Stimulated activated naive CD8-positive, alpha-beta T cell treated with anti-CD3 and anti-CD28 coated beads, Interleukin-15, amount 100 ng/mL, for 72 hours (primary cell): ENCODE data around the gene NFIC.
"Not testable (repeated sequence)": the region's sequence is repeated elsewhere in the genome, so short reads cannot be mapped to it uniquely, and the experiment has no call there.

Experiments used
- ATAC-seq: fragments of 150-1000 bp; cut with Tn5 transposase; 2 replicates; pipeline ENCODE4 v1.10.0; 2021; ENCODE audit warnings: mild to moderate bottlenecking, moderate library complexity
- DNase-seq, 2 donors: peaks; one replicate each; pipeline ENCODE4 v3.0.0; 2021 to 2022
- H3K27ac Mint-ChIP-seq, 2 donors: one replicate each; pipeline ENCODE4 v1.8.0; 2022; ENCODE audit warnings: mild to moderate bottlenecking in 2 of 2, mixed read lengths in 2 of 2, moderate library complexity in 2 of 2
- H3K27me3 Mint-ChIP-seq: one replicate; pipeline ENCODE4 v1.8.0; 2022; ENCODE audit warnings: mixed read lengths
- H3K4me1 Mint-ChIP-seq: one replicate; pipeline ENCODE4 v1.8.0; 2022; ENCODE audit warnings: mild to moderate bottlenecking, mixed read lengths
- H3K4me3 Mint-ChIP-seq, 2 donors: one replicate each; pipeline ENCODE4 v1.8.0; 2022; ENCODE audit warnings: mild to moderate bottlenecking in 2 of 2, mixed read lengths in 2 of 2, moderate library complexity in 1 of 2
- H3K9me3 Mint-ChIP-seq, 2 donors: one replicate each; pipeline ENCODE4 v1.8.0; 2022; ENCODE audit warnings: mixed read lengths in 2 of 2

NFIC gene

GRCh38 chr19:3348042-3348441 lies 18.3 kb upstream of the NFIC start:
- H3K27ac Mint-ChIP-seq = no peak overlapping the region
- H3K27me3 Mint-ChIP-seq = no peaks in the 10 kb centered on the region
- H3K4me3 Mint-ChIP-seq = no peak overlapping the region
- DNase-seq (no peak), ATAC-seq (no peak)
- H3K9me3 Mint-ChIP-seq = no peaks in the 10 kb centered on the region
- no peaks in the 10 kb centered on the region for H3K4me1 Mint-ChIP-seq

- not testable (repeated sequence) for ATAC-seq, H3K27me3 Mint-ChIP-seq, DNase-seq, H3K4me3 Mint-ChIP-seq, H3K9me3 Mint-ChIP-seq, H3K27ac Mint-ChIP-seq, H3K4me1 Mint-ChIP-seq
Observed at GRCh38 chr19:3348469-3348868, 17.9 kb upstream of the NFIC start.

GRCh38 chr19:3350014-3350663 lies 16.2 kb upstream of the NFIC start:
- ATAC-seq (no peak), DNase-seq (no peak)
- H3K4me1 Mint-ChIP-seq = no peaks in the 10 kb centered on the region
- no peaks in the 10 kb centered on the region for H3K9me3 Mint-ChIP-seq
- H3K27me3 Mint-ChIP-seq = no peaks in the 10 kb centered on the region
- no peak overlapping the region for H3K27ac Mint-ChIP-seq
- H3K4me3 Mint-ChIP-seq = no peak overlapping the region

GRCh38 chr19:3351702-3352447 lies 14.5 kb upstream of the NFIC start:
- H3K4me1 Mint-ChIP-seq = peaks cover under 1% of the 10 kb centered on the region
- ATAC-seq = no peak
- peaks cover 2% of the 10 kb centered on the region for H3K27me3 Mint-ChIP-seq
- no peak overlapping the region for H3K4me3 Mint-ChIP-seq
- H3K9me3 Mint-ChIP-seq = no peaks in the 10 kb centered on the region
- no peak overlapping the region for H3K27ac Mint-ChIP-seq
- no peak for DNase-seq

GRCh38 chr19:3353493-3353892 lies 12.9 kb upstream of the NFIC start:
- ATAC-seq (no peak), DNase-seq (no peak)
- Mint-ChIP-seq H3K27ac (peak overlapping the region in 1 of 2 donors; percentile 27), H3K9me3 (no peaks in the 10 kb centered on the region), H3K4me1 (peaks cover 17% of the 10 kb centered on the region), H3K27me3 (peaks cover 18% of the 10 kb centered on the region), H3K4me3 (no peak overlapping the region)

DNA sequence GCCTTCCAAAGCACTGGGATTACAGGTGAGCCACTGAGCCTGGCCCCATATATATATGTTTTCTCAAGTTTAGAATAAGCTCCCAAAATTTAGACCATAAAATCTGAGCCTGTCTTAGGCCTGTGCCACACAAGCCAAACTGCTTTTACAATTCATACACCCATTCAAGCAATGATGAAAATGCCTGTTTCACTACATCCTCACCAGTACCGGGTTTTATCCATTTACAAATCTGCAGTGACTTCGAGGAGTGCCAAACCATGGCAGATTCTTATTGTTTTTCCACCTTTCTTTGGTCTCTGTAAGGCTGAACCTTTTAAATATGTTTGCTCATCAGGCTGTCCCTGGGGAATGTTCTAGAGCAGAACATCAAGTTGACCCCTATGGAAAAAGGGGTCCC lies 9.6 kb upstream of the NFIC start:
- Mint-ChIP-seq H3K27me3 (peaks cover 24% of the 10 kb centered on the region), H3K27ac (no peak overlapping the region), H3K9me3 (no peaks in the 10 kb centered on the region), H3K4me3 (peak overlapping the region in 1 of 2 donors; percentile 54), H3K4me1 (peaks cover 34% of the 10 kb centered on the region)
- DNase-seq (no peak), ATAC-seq (no peak)

- Mint-ChIP-seq H3K9me3 (no peaks in the 10 kb centered on the region), H3K27ac (no peak overlapping the region), H3K4me1 (peaks cover 40% of the 10 kb centered on the region), H3K4me3 (peak overlapping the region; percentile 69 to 74), H3K27me3 (peaks cover 24% of the 10 kb centered on the region)
- DNase-seq (peak in 1 of 2 donors; percentile 48), ATAC-seq (peak; percentile 12)
Observed at GRCh38 chr19:3357271-3357991, 9.0 kb upstream of the NFIC start.

GRCh38 chr19:3357992-3358688 lies 8.2 kb upstream of the NFIC start:
- Mint-ChIP-seq H3K9me3 (no peaks in the 10 kb centered on the region), H3K4me1 (peaks cover 46% of the 10 kb centered on the region), H3K27ac (peak overlapping the region in 1 of 2 donors; percentile 14), H3K4me3 (peak overlapping the region; percentile 69 to 74), H3K27me3 (peaks cover 24% of the 10 kb centered on the region)
- ATAC-seq (no peak), DNase-seq (no peak)

- Mint-ChIP-seq H3K27me3 (peaks cover 24% of the 10 kb centered on the region), H3K9me3 (no peaks in the 10 kb centered on the region), H3K4me1 (peaks cover 51% of the 10 kb centered on the region), H3K4me3 (peak overlapping the region; percentile 94 to 95), H3K27ac (peak overlapping the region in 1 of 2 donors; percentile 92)
- ATAC-seq (peak; percentile 1), DNase-seq (no peak)
Observed at GRCh38 chr19:3358689-3359014, 7.7 kb upstream of the NFIC start.

DNA sequence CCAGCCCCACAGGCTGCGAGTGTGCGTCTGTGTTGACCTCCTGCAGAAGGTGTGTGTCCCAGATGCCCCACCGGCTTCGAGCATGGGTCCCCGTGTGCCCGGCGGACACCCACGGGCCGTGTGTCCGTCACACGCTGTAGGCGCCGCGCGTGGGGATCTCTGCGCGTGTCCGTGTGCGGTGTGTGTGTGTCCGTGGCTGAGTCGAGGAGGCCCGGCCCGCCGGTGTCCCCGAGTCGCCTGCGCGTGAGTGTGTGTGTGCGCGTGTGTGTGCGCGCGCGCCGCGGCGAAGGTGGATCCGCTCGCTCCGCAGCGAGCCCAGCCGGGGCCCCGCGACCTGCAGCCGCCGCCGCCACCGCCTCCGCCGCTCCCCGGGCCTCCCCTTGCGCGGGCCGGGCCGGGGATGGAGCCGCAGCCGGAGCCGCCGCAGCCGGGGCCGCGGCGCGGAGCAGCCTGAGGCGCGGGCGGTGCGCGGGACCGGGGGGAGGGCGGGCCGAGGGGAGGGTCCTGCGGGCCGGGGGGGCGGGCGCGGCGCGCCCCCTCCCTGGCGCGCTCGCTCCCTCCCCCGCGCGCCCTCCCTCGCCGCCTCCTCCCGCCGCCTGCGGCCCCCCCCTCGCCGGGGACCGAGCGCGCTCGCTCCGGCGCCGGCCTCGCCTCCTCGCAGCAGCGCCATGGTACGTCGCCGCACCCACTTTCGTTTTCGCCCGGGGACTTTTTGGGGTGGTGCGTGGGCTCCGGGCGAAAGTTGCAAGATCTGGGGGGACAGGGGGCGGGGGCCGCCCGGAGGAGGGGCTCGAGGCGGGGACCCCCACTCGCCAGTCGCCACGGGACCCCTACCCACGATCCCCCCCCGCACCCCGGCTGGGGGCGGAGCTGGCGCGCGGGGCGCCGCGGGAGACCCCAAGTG lies 7.1 kb upstream of the NFIC start:
- DNase-seq (peak; percentile 54 to 65), ATAC-seq (peak; percentile 47)
- peaks cover 24% of the 10 kb centered on the region for H3K27me3 Mint-ChIP-seq
- no peaks in the 10 kb centered on the region for H3K9me3 Mint-ChIP-seq
- H3K27ac Mint-ChIP-seq = peak overlapping the region; percentile 85 to 92
- peaks cover 51% of the 10 kb centered on the region for H3K4me1 Mint-ChIP-seq
- H3K4me3 Mint-ChIP-seq = peak overlapping the region; percentile 94 to 95

- Mint-ChIP-seq H3K27me3 (peaks cover 24% of the 10 kb centered on the region), H3K4me1 (peaks cover 51% of the 10 kb centered on the region), H3K9me3 (no peaks in the 10 kb centered on the region), H3K4me3 (no peak overlapping the region), H3K27ac (no peak overlapping the region)
- ATAC-seq (peak; percentile 43), DNase-seq (peak; percentile 32 to 49)
Observed at GRCh38 chr19:3359919-3360420, 6.4 kb upstream of the NFIC start.

GRCh38 chr19:3360421-3361383 lies 5.7 kb upstream of the NFIC start:
- peak overlapping the region; percentile 81 to 92 for H3K27ac Mint-ChIP-seq

DNA sequence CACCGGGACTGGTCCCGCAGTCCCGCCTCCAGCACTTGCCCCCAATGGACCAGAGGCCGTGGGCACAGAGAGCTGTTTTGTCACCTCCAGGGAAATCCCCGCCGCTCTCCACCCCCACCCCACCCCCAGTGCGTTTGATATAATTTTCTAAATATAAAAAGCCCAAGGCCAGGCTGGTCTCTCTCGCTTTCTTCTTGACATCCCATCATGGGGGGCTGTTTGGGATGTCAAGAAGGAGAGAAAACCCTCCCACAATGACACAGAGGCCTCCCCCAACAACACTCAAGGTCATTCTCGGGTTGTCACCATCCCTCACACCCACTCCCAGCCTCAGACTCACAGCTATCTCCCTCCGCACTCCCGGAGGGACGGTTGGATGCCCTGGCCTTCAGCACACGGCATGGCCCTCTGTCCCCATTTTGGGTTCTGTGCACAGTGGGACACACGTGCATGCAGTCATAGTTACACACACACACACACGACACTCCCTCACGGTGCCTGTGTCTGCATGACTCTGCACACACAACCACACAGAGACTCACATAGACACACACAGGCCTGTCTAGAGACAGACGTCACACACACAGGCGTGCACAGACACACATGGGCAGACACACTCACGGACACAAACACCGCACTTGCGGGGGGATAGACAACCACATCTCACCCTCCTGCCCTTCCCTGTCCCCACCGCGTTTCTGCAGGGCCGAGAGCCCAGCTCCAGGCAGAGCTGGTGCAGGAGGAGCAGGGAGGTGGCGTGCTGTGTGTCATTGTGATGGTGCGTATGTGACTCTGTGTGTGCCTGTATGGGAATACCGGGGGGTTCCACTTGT lies 4.8 kb upstream of the NFIC start:
- DNase-seq = no peak
- no peak for ATAC-seq
- Mint-ChIP-seq H3K4me1 (peaks cover 60% of the 10 kb centered on the region), H3K27me3 (peaks cover 24% of the 10 kb centered on the region), H3K9me3 (no peaks in the 10 kb centered on the region), H3K27ac (peak overlapping the region in 1 of 2 donors; percentile 36), H3K4me3 (peak overlapping the region; percentile 90 to 96)

More at GRCh38 chr19:3360421-3361383, 5.7 kb upstream of the NFIC start:
- peaks cover 24% of the 10 kb centered on the region for H3K27me3 Mint-ChIP-seq
- peak overlapping the region; percentile 90 to 96 for H3K4me3 Mint-ChIP-seq
- DNase-seq (peak; percentile 63 to 71), ATAC-seq (peak; percentile 61)
- no peaks in the 10 kb centered on the region for H3K9me3 Mint-ChIP-seq
- peaks cover 59% of the 10 kb centered on the region for H3K4me1 Mint-ChIP-seq
